ENCODE data around the gene MYO18A.

The MYO18A gene

GRCh38 chr17:29086628-29087332 lies 93.4 kb downstream of the MYO18A start:
- DNase-seq (ENCODE audit: extremely low read depth in 1 of 2, low read depth in 1 of 2), result no peak

GRCh38 chr17:29085223-29085622 lies 95.0 kb downstream of the MYO18A start:
- DNase-seq (ENCODE audit: extremely low read depth in 1 of 2, low read depth in 1 of 2), result no peak

- no peak for DNase-seq (ENCODE audit: extremely low read depth in 1 of 2, low read depth in 1 of 2)
Observed at GRCh38 chr17:29084541-29085146, 95.6 kb downstream of the MYO18A start.

- DNase-seq (ENCODE audit: extremely low read depth in 1 of 2, low read depth in 1 of 2), result no peak
Observed at GRCh38 chr17:29080965-29081364, 99.2 kb downstream of the MYO18A start.

GRCh38 chr17:29080323-29080722 lies 99.9 kb downstream of the MYO18A start:
- DNase-seq (ENCODE audit: extremely low read depth in 1 of 2, low read depth in 1 of 2), result no peak

- DNase-seq (ENCODE audit: extremely low read depth in 1 of 2, low read depth in 1 of 2), result no peak
Observed at GRCh38 chr17:29079887-29080286, 100.3 kb downstream of the MYO18A start.

- DNase-seq (ENCODE audit: extremely low read depth in 1 of 2, low read depth in 1 of 2), result no peak
Observed at GRCh38 chr17:29079433-29079832, 100.8 kb downstream of the MYO18A start.

- no peak for DNase-seq (ENCODE audit: extremely low read depth in 1 of 2, low read depth in 1 of 2)
Observed at GRCh38 chr17:29078183-29079045, 101.8 kb downstream of the MYO18A start.

GRCh38 chr17:29077320-29077719 lies 102.9 kb downstream of the MYO18A start:
- no peak for DNase-seq (ENCODE audit: extremely low read depth in 1 of 2, low read depth in 1 of 2)

GRCh38 chr17:29076722-29077121 lies 103.5 kb downstream of the MYO18A start:
- DNase-seq (ENCODE audit: extremely low read depth in 1 of 2, low read depth in 1 of 2), result no peak

GRCh38 chr17:29076087-29076486 lies 104.1 kb downstream of the MYO18A start:
- DNase-seq (ENCODE audit: extremely low read depth in 1 of 2, low read depth in 1 of 2), result no peak

- no peak for DNase-seq (ENCODE audit: extremely low read depth in 1 of 2, low read depth in 1 of 2)
Observed at GRCh38 chr17:29074488-29074887, 105.7 kb downstream of the MYO18A start.

- no peak for DNase-seq (ENCODE audit: extremely low read depth in 1 of 2, low read depth in 1 of 2)
Observed at GRCh38 chr17:29073520-29073919, 106.7 kb downstream of the MYO18A start.

- DNase-seq (ENCODE audit: extremely low read depth in 1 of 2, low read depth in 1 of 2), result no peak
Observed at GRCh38 chr17:29073045-29073444, 107.2 kb downstream of the MYO18A start.

- no peak for DNase-seq (ENCODE audit: extremely low read depth in 1 of 2, low read depth in 1 of 2)
Observed at GRCh38 chr17:29071303-29071702, 108.9 kb downstream of the MYO18A start.

GRCh38 chr17:29070781-29071180 lies 109.4 kb downstream of the MYO18A start:
- no peak for DNase-seq (ENCODE audit: extremely low read depth in 1 of 2, low read depth in 1 of 2)

GRCh38 chr17:29070308-29070707 lies 109.9 kb downstream of the MYO18A start:
- no peak for DNase-seq (ENCODE audit: extremely low read depth in 1 of 2, low read depth in 1 of 2)

- DNase-seq (ENCODE audit: extremely low read depth in 1 of 2, low read depth in 1 of 2), result no peak
Observed at GRCh38 chr17:29069526-29070041, 110.6 kb downstream of the MYO18A start.

- DNase-seq (ENCODE audit: extremely low read depth in 1 of 2, low read depth in 1 of 2), result no peak
Observed at GRCh38 chr17:29068818-29069217, 111.4 kb downstream of the MYO18A start.

GRCh38 chr17:29066606-29067005 lies 113.6 kb downstream of the MYO18A start:
- DNase-seq (ENCODE audit: extremely low read depth in 1 of 2, low read depth in 1 of 2), result no peak

- no peak for DNase-seq (ENCODE audit: extremely low read depth in 1 of 2, low read depth in 1 of 2)
Observed at GRCh38 chr17:29066047-29066446, 114.2 kb downstream of the MYO18A start.

GRCh38 chr17:29063992-29064391 lies 116.2 kb downstream of the MYO18A start:
- no peak for DNase-seq (ENCODE audit: extremely low read depth in 1 of 2, low read depth in 1 of 2)
